NT2/D1 (cell line): ENCODE measurements around the gene GATA1.

Source experiments
- DNase-seq: peaks from one replicate; pipeline ENCODE4 v3.0.0-alpha.2; 2011; ENCODE audit warnings: low read depth, low spot score
- H3K27me3 ChIP-seq: 2 replicates; pipeline ENCODE4 v1.6.0; 2011; ENCODE audit warnings: mild to moderate bottlenecking; ENCODE audit not compliant: insufficient read length, insufficient read depth
- H3K36me3 ChIP-seq: 2 replicates; pipeline ENCODE4 v1.6.1; 2011; ENCODE audit warnings: mild to moderate bottlenecking, low read length, mixed read lengths; ENCODE audit not compliant: insufficient read depth, insufficient read length
- H3K4me1 ChIP-seq: 2 replicates; pipeline ENCODE4 v1.5.1; 2011; ENCODE audit not compliant: insufficient read depth, insufficient read length
- H3K4me3 ChIP-seq: 2 replicates; pipeline ENCODE4 v1.5.1; 2011; ENCODE audit warnings: low read depth; ENCODE audit not compliant: insufficient read length
- H3K9ac ChIP-seq: 2 replicates; pipeline ENCODE4 v1.6.0; 2011; ENCODE audit warnings: low read depth; ENCODE audit not compliant: insufficient read length
- H3K9me3 ChIP-seq: 2 replicates; pipeline ENCODE4 v1.5.1; 2011; ENCODE audit warnings: mild to moderate bottlenecking, low read length; ENCODE audit not compliant: insufficient read depth
- SUZ12 ChIP-seq: IDR thresholded peaks from 2 replicates; pipeline ENCODE4 v1.6.1; 2011; ENCODE audit not compliant: insufficient read length, insufficient read depth; ENCODE audit errors: extremely low read depth
- YY1 ChIP-seq: IDR thresholded peaks from 2 replicates; pipeline ENCODE4 v1.6.1; 2011; ENCODE audit not compliant: insufficient read length, insufficient read depth
- ZNF274 ChIP-seq: IDR thresholded peaks from 2 replicates; pipeline ENCODE4 v1.6.1; 2011; ENCODE audit warnings: mild to moderate bottlenecking, low read depth, low read length

The GATA1 gene

GRCh38 chrX:48791063-48791820 is 4.9 kb downstream of the GATA1 start:
- H3K4me1 ChIP-seq = peaks cover 15% of the 10 kb centered on the region
- no peak overlapping the region for H3K9ac ChIP-seq
- DNase-seq = no peak
- TF ChIP-seq SUZ12 (no peak), ZNF274 (no peak), YY1 (no peak)
- H3K36me3 ChIP-seq = no peaks in the 10 kb centered on the region
- H3K4me3 ChIP-seq = no peak overlapping the region
- no peaks in the 10 kb centered on the region for H3K27me3 ChIP-seq
- no peaks in the 10 kb centered on the region for H3K9me3 ChIP-seq

- no peaks in the 10 kb centered on the region for H3K9me3 ChIP-seq
- H3K36me3 ChIP-seq = no peaks in the 10 kb centered on the region
- peaks cover 15% of the 10 kb centered on the region for H3K4me1 ChIP-seq
- DNase-seq = no peak
- no peak overlapping the region for H3K9ac ChIP-seq
- TF ChIP-seq ZNF274 (no peak), SUZ12 (no peak), YY1 (no peak)
- no peaks in the 10 kb centered on the region for H3K27me3 ChIP-seq
- H3K4me3 ChIP-seq = no peak overlapping the region
Observed at GRCh38 chrX:48792219-48792618, 5.8 kb downstream of the GATA1 start.

GRCh38 chrX:48793935-48794334 is 7.5 kb downstream of the GATA1 start:
- H3K4me3 ChIP-seq = no peak overlapping the region
- TF ChIP-seq ZNF274 (no peak), SUZ12 (no peak), YY1 (no peak)
- DNase-seq = no peak
- H3K9ac ChIP-seq = no peak overlapping the region
- H3K36me3 ChIP-seq = no peaks in the 10 kb centered on the region
- H3K4me1 ChIP-seq = peaks cover 15% of the 10 kb centered on the region
- H3K9me3 ChIP-seq = no peaks in the 10 kb centered on the region
- H3K27me3 ChIP-seq = no peaks in the 10 kb centered on the region

- Histone ChIP-seq H3K9ac (peak overlapping the region; percentile 21), H3K36me3 (no peaks in the 10 kb centered on the region), H3K4me3 (no peak overlapping the region), H3K27me3 (no peaks in the 10 kb centered on the region), H3K9me3 (no peaks in the 10 kb centered on the region), H3K4me1 (peaks cover 15% of the 10 kb centered on the region)
- DNase-seq = no peak
- TF ChIP-seq YY1 (no peak), ZNF274 (no peak), SUZ12 (no peak)
Observed at GRCh38 chrX:48794340-48794910, 8.0 kb downstream of the GATA1 start.

GRCh38 chrX:48794911-48795515 is 8.6 kb downstream of the GATA1 start:
- Histone ChIP-seq H3K4me1 (peaks cover 15% of the 10 kb centered on the region), H3K9me3 (no peaks in the 10 kb centered on the region), H3K4me3 (no peak overlapping the region), H3K27me3 (no peaks in the 10 kb centered on the region), H3K36me3 (no peaks in the 10 kb centered on the region), H3K9ac (peak overlapping the region; percentile 21)
- no peak for DNase-seq
- TF ChIP-seq SUZ12 (no peak), ZNF274 (no peak), YY1 (no peak)

- TF ChIP-seq SUZ12 = no peak
Observed at GRCh38 chrX:48798318-48798717, 11.9 kb downstream of the GATA1 start.

GRCh38 chrX:48800574-48801279 is 14.3 kb downstream of the GATA1 start:
- no peaks in the 10 kb centered on the region for H3K9me3 ChIP-seq
- H3K4me3 ChIP-seq = peak overlapping the region; percentile 88
- H3K27me3 ChIP-seq = no peaks in the 10 kb centered on the region
- H3K4me1 ChIP-seq = peaks cover 8% of the 10 kb centered on the region
- no peak for DNase-seq
- peaks cover 26% of the 10 kb centered on the region for H3K36me3 ChIP-seq
- H3K9ac ChIP-seq = peak overlapping the region; percentile 95
- TF ChIP-seq SUZ12 (no peak), ZNF274 (no peak), YY1 (no peak)

More at GRCh38 chrX:48798318-48798717, 11.9 kb downstream of the GATA1 start:
- Histone ChIP-seq H3K9ac (no peak overlapping the region), H3K27me3 (no peaks in the 10 kb centered on the region), H3K4me1 (peaks cover 19% of the 10 kb centered on the region), H3K4me3 (no peak overlapping the region), H3K9me3 (no peaks in the 10 kb centered on the region), H3K36me3 (peaks cover 6% of the 10 kb centered on the region)
- DNase-seq = no peak
